NCI-H1694 treated with DMSO at 0.1 percent for 48 hours (cell line): ENCODE data around the gene ATAD1.
"Not testable (repeated sequence)": the region's sequence is repeated elsewhere in the genome, so short reads cannot be mapped to it uniquely, and the experiment has no call there.

Source experiments
- DNase-seq: peaks from one replicate; lab custom pipeline; 2025; lab: John Stamatoyannopoulos, UW

Gene ATAD1, protein sequence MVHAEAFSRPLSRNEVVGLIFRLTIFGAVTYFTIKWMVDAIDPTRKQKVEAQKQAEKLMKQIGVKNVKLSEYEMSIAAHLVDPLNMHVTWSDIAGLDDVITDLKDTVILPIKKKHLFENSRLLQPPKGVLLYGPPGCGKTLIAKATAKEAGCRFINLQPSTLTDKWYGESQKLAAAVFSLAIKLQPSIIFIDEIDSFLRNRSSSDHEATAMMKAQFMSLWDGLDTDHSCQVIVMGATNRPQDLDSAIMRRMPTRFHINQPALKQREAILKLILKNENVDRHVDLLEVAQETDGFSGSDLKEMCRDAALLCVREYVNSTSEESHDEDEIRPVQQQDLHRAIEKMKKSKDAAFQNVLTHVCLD

DNA sequence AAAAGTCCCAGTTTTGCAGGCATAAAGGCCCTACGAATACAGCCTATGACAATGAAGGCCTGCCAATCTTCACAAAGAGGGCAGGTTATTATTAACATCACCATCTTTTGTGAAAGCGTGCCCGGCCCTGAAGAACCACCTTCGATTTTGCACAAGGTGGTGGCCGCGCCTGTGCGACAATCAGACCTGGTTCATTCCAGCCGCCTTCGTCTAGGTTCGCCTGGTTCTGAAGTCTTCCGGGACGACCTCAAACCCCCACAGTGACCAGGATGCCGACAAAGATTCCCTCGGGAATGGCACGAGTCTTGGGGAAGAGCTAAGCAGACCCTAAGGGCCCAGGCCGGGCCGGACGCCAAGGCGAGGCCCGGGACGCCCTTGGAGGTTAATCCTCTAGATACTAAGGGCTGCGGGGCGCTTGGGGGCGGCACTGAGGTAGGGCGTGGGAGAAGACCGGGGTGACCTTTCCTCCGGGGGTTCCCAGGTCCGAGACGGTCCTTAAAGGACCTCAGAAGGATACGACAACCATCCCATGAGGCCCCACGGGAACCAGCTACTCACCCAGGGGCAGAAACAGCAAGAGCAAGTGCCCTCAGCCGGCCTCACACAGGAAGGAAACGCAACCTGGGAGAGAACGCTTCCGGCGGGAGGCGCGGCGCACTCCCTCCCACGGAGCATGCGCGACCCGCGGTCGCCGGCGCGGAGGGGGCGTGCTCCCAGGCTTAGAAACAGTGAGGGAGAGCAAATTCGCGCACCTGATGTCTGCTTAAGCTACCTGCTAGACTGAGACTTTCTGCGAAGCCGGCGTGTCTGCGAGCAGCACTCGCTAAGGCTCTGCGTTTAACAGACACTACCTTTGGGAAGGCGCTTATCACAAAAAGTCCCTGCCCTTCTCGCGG, at the start of gene ATAD1:
ATAD1 (minus strand) TSS at position 618 of the 896 bp plus-strand sequence. CDS start 3,627 bp downstream, outside the sequence.
- DNase-seq, result peak; percentile 79

DNA sequence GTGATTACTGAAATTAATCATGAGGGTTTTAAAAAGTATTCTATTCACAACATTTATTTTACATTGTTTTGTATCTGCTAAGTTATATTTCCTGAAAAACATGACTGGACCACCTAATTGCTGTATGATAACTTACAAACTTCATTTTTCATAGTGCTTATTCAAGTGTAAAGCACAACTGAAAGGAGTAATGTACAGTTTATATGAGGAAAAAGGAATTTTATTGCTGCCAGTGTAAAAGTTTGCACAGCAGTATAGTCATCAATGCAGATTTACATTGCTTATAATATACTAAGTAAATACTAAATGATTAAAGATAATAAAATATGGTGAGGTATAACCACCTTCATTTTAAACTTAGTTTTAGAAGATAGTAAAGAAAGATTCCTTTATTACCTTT, 49.4 kb upstream of the ATAD1 start:
- DNase-seq, result no peak

DNA sequence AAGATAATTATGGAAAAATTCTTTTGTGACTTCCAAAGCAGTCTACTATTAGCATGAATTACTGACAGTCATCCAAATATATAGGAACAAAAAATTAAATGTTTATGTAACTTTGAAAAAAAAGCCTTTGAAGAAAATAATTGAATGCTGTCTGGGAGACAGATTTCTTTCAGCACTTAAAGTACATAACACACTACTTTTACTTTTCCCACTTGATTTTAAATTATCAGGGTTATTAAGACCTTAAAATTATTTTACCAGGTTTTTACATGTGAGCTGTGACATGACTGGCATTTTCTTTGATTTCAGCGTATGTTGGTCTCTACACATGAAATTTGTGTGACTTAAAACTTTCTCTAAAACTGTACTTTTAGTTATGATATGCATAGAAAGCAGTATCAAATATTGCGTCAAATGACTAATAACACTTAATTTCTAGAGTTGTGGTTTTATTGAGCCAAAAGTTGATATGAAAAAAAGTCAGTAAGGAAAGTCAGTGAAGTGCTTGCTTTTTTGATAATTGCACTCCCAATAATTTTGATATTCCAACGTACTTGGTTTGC, 48.5 kb upstream of the ATAD1 start:
- peak; percentile 5 for DNase-seq

DNA sequence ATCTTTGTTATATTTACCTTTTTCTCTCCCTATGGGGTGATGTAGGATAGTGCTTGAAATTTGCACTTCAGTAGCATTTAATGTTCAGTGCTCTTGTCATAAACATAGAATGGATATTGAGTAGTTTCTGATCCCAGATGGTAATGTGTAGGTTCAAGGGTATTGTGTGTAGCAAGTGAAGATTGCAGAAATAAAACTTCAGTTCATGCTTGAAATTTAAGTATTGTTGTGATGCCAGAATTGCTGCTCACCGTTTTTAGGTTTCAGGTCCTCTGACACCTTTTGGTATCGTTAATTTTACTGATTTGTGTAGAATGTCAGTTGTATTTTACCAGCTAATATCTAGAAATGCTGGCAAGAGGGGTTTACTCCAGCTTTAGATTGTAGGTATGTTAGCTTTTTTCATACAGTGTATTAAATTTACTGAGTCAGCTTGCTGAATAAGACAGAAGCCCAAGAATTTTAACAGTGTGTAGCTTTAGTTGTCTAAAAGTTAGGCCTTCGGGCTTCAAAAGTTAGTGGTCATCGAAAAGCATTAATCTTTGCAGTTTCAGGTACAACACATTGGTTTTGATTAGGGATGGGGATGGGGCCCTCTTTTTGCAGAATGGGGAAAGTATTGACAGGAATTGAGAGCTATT, 47.3 kb upstream of the ATAD1 start:
- no peak for DNase-seq

DNA sequence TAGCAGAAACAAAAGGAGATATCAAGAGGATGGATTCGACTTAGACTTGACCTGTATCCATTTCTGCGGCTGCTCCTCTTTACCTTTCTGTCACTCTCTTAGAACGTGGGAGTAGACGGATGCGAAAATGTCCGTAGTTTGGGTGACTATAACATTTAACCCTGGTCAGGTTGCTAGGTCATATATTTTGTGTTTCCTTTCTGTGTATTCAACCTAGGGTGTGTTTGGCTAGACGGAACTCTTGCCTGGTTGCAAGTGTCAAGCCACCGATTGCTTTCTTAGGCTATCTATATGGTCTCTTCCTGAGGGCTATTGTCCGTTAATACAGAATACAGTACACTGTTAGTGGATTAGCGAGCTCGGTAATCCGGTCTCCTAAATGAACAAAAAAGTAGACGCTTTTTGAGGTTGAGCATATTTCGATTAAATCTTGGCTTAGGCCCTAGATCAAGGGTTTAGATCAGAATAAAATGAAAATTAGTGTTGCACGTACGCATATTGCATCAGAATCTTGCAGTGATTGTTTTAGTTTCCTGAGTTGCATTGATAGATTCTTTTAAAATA, 46.6 kb upstream of the ATAD1 start:
- peak; percentile 23 for DNase-seq

DNA sequence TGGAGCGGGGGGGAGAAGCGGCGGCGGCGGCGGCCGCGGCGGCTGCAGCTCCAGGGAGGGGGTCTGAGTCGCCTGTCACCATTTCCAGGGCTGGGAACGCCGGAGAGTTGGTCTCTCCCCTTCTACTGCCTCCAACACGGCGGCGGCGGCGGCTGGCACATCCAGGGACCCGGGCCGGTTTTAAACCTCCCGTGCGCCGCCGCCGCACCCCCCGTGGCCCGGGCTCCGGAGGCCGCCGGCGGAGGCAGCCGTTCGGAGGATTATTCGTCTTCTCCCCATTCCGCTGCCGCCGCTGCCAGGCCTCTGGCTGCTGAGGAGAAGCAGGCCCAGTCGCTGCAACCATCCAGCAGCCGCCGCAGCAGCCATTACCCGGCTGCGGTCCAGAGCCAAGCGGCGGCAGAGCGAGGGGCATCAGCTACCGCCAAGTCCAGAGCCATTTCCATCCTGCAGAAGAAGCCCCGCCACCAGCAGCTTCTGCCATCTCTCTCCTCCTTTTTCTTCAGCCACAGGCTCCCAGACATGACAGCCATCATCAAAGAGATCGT, 46.0 kb upstream of the ATAD1 start:
- not testable (repeated sequence) for DNase-seq

DNA sequence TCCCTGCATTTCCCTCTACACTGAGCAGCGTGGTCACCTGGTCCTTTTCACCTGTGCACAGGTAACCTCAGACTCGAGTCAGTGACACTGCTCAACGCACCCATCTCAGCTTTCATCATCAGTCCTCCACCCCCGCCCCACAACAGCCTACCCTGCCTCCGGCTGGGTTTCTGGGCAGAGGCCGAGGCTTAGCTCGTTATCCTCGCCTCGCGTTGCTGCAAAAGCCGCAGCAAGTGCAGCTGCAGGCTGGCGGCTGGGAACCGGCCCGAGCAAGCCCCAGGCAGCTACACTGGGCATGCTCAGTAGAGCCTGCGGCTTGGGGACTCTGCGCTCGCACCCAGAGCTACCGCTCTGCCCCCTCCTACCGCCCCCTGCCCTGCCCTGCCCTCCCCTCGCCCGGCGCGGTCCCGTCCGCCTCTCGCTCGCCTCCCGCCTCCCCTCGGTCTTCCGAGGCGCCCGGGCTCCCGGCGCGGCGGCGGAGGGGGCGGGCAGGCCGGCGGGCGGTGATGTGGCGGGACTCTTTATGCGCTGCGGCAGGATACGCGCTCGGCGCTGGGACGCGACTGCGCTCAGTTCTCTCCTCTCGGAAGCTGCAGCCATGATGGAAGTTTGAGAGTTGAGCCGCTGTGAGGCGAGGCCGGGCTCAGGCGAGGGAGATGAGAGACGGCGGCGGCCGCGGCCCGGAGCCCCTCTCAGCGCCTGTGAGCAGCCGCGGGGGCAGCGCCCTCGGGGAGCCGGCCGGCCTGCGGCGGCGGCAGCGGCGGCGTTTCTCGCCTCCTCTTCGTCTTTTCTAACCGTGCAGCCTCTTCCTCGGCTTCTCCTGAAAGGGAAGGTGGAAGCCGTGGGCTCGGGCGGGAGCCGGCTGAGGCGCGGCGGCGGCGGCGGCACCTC, 45.3 kb upstream of the ATAD1 start, which contains the start of the genes KLLN and PTEN:
KLLN (minus strand) TSS at position 481 of the 891 bp plus-strand sequence. CDS start 1,046 bp downstream, outside the sequence.
PTEN (plus strand) TSS at position 573 of the 891 bp plus-strand sequence. CDS start 845 bp downstream, outside the sequence.
- peak; percentile 89 for DNase-seq

DNA sequence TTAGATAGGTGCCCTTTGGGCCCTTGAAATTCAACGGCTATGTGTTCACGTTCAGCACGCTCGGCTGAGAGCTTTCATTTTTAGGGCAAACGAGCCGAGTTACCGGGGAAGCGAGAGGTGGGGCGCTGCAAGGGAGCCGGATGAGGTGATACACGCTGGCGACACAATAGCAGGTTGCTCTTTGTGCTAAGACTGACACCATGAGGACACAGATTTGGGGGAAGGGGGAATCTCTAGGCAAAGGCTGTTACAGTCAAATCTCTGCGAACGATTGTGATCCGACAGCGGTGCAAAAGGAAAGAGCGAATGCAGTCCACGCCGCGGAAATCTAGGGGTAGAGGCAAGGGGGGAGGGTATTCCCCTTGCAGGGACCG, 44.6 kb upstream of the ATAD1 start:
- peak; percentile 58 for DNase-seq

DNA sequence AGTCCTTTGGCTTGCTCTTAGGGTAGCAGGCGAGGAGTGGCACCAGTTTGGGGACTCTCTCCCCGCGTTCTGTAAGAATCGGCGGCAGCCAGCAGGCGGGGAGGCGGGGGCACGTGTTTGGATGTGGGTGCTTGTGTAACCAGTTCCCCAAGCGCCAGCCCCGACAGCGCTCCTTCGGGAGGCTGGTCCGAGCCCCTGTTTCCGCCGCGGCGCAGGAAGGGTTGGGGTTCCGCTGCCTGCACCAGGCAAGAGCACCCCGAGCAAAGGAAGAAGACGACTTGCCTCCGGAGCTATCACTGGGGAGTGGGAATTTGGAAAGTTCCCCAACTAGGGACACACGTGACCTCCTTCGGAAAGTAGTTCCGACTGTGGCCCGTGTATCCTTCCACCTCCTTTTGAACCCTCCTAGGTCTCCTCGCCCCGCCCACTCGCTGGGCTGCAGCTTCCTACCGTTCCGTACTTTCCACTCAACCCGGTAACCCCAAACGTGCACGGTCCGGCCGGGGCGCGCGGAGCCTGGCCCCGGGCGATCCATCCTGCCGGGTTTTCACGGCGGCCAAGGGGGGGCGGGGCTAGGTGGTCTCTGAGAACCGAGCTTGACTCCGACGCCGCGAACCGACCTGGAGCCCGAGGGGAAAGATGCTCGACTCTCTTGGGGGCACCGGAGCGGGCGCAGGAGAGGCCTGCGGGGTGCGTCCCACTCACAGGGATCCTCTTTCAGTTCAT, 44.1 kb upstream of the ATAD1 start:
- peak; percentile 58 for DNase-seq

DNA sequence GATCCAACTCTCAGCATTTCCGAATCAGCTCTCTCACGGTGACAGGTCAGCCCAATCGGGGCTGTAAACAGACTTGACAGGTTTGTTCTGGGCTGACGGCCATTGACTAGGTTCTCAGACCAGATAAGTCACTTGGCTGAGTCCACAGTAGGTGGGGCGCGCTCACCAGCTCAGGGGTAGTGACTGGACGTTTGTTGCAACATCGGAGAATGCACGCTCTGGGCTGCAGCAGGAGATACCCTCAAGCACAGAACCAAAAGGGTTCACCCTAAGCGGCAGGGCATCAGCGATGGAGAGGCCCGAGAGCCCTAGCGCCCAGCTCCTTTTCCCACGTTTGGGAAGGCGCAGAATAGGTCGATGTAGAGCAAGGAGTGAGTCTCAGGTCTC, 43.5 kb upstream of the ATAD1 start:
- no peak for DNase-seq

DNA sequence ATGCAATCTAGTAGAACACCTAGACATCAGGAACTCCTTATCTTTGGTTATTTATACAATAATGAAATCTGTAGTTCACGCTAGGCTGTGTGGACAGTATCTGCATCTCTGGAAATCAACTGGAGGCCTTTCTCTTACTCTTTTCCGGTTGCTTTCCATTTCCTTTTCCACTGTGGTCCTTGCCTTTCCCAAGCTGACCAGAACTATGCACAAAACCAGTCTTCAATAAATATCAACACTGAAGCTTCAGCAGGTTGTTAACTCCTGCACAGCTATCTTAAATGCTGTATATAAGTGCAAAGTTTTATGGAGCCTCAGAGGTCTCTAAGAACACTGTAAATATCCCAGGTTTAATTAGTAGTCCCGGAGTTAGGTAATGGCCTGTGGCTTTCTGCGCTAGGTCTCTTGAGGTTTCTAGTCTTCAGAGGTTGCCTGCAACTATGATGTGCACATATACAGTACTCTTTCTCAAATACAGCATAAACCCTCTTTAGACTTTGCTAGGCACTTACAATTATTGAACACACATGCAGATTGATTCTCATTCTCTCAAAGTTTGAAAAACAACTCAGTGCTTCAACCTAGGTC, 42.9 kb upstream of the ATAD1 start:
- no peak for DNase-seq

DNA sequence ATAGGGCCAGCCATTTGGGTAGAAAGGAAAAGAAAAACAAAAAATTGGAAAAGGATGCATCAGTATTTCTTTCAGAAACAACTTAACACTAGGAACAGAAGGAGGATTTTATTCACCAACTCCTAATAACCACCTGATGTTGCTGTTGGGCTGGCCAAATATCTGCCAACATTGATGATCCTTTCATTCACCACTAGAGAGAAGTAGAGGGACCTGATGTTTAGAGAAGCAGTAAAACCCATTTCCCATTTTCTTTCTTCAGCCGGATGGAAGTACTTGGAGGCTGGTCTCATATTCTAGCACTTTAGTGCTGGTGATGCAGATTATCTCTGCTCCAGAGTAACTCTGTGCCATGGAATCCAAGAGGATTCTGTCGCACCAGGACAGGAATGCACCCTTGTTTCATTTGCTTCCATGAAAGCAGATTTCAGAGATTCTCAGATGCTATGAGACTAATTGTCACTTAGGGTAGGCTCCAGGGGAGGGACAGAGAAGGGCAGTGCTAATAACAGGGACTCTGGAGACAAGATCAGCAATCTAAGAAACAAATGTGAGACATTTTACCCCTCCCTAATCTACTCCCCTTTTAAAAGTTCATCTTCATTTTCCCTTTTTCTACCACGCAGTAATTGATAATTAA, 42.2 kb upstream of the ATAD1 start:
- DNase-seq, result peak; percentile 82

DNA sequence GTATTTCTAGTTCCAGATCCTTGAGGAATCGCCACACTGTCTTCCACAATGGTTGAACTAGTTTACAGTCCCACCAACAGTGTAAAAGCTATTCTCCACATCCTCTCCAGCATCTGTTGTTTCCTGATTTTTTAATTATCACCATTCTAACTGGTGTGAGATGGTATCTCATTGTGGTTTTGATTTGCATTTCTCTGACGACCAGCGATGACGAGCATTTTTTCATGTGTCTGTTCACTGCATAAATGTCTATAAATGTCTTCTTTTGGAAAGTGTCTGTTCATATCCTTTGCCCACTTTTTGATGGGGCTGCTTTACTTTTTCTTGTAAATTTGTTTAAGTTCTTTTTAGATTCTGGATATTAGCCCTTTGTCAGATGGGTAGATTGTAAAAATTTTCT, 37.6 kb upstream of the ATAD1 start:
- not testable (repeated sequence) for DNase-seq

DNA sequence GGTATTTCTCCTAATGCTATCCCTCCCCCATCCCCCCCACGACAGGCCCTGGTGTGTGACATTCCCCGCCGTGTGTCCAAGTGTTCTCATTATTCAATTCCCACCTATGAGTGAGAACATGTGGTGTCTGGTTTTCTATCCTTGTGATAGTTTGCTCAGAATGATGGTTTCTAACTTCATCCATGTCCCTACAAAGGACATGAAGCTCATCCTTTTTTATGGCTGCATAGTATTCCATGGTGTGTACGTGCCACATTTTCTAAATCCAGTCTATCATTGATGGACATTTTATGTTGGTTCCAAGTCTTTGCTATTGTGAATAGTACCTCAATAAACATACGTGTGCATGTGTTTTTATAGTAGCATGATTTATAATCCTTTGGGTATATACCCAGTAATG, 37.2 kb upstream of the ATAD1 start:
- DNase-seq, result not testable (repeated sequence)

DNA sequence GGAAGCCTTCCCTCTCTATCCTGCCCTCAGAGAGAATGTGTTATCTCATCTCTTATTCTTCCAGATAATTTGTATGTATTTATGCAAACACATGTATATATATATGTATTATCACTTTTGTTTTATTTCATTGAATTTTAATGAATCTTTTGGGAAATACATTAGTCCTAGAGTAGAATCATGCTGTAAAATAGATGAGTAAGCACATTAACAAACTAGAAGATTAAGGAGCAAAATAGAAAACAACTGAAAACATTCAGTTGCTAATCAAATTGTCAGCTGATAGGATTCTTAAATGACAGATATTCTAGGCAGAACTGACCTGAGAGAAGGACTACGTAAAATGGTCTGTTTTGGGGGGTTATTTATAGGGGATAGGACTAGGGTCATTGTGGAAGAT, 34.1 kb upstream of the ATAD1 start:
- no peak for DNase-seq

DNA sequence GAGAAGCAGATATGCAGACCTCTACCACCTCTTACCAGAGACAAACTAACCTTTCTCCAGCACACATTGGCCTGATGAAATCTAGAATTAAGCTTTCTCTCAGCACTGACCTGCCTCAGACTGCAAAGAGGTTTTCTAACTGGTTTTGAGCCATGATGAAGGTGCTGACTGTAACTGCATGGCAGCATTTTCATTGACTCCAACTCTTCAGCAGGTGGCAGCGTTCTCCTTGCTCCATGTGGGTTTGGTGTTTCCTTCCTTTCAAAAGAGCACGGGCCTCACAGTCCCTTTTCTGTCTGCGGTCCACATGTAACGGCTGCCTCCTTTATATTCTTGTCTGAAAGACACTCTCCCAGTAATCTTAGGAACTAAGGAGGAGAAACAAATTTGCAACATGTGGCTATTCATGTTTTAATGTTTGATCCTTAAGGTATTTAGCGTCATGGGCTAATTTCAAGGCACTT, 32.7 kb upstream of the ATAD1 start:
- peak; percentile 56 for DNase-seq

DNA sequence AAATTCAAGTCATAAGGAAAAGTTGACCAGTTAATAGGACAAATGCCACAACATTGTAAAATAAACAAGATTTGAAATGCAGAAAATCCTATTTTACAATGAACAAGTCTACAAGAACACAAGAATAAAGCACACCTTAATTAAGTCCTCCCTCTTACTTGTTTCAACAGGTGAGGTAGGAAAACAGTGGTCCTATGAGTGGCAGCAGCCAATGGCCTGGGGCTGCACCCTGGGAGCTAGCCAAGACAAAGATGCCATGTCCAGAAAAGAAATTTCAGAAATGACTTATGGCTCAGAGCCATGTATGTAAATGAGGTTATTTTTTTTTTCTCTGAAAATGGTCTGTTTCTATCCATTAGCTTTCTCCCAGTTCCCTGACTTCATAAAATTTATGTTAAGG, 31.0 kb upstream of the ATAD1 start:
- no peak for DNase-seq

DNA sequence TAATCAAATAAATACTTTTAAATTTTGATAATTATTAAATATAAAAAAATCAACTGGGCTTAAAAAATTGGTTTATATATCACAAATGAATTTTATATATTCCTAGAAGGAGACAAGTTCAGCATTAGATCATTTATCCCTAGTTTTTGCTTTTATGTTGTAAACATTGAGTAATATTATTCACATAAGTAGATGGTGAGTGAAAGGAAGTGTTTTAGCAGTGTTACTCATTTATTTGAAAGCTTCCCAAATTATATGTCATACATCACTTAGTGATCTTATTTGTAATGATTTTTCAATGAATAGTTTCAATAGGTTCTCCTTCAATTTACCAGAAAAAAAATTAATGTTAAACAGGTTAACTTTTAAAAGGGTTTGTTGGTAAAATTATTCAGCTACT, 29.5 kb upstream of the ATAD1 start:
- DNase-seq, result no peak

DNA sequence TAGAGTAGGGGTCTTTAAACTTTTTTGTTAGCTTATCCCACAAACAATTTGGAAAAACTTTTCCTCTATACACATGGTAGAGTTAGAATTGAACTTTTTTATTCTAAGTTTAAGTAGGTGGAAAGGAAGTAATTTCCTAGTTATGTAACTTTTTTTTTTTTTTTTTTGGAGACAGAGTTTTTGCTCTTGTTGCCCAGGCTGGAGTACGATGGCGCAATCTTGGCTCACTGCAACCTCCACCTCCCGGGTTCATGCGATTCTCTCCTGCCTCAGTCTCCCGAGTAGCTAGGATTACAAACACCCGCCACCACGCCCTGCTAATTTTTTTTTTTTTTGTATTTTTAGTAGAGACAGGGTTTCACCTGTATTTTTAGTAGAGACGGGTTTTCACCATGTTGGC, 28.7 kb upstream of the ATAD1 start:
- DNase-seq, result not testable (repeated sequence)
